ENCODE results near the gene ASXL3. TPM values are rescaled to one million over a fixed set of nuclear protein-coding genes. Genes with fewer than 3 reads are reported as not detected.

Gene ASXL3
- total RNA-seq = 1.5 TPM
- long read RNA-seq, partial matches to known transcripts = 0 of 1 reads
- long read RNA-seq, other reads (novel, unspliced or antisense) = 1 of 1 reads

- DNase-seq (ENCODE audit: low spot score) = no peak
These were observed at the start of gene ASXL3 for GRCh38 chr18:33577685-33578517. ASXL3 (plus strand) TSS chr18:33578219; CDS start chr18:33578632, 413 bp downstream.

DNA sequence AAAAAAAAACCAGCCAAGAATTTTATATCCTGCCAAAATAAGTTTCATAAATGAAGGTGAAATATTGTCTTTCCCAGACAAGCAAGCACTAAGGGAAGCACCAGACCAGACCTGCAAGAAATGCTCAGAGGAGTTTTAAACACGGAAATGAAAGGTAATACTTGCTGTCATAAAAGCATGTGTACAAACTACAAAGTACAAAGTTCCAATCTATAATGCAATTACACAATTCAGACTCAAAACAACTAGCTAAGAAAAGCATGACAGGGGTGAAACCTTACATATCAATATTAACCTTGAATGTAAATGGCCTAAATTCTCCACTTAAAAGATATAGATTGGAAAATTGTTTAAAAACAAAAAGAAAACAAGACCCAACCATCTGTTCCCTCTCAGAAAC lies 45.0 kb upstream of the ASXL3 start:
- DNase-seq (ENCODE audit: low spot score) = no peak

DNA sequence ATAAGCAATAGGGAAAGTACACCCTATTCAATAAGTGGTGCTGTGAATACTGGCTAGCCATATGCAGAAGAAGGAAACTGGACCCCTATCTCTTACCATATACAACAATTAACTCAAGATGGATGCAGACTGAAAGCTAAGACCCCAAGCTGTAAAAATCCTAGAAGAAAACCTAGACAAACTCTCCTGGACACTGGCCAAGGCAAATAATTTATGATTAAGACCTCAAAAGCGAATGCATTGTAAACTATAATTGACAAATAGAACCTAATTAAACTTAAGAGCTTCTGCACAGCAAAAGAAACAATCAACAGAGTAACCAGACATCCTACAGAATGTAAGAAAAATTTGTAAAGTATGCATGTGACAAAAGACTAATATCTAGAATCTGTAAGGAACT lies 41.1 kb upstream of the ASXL3 start:
- DNase-seq (ENCODE audit: low spot score) = no peak

GRCh38 chr18:33538418-33539042 lies 39.5 kb upstream of the ASXL3 start:
- no peak for DNase-seq (ENCODE audit: low spot score)

GRCh38 chr18:33540392-33540791 lies 37.6 kb upstream of the ASXL3 start:
- DNase-seq (ENCODE audit: low spot score) = no peak

DNA sequence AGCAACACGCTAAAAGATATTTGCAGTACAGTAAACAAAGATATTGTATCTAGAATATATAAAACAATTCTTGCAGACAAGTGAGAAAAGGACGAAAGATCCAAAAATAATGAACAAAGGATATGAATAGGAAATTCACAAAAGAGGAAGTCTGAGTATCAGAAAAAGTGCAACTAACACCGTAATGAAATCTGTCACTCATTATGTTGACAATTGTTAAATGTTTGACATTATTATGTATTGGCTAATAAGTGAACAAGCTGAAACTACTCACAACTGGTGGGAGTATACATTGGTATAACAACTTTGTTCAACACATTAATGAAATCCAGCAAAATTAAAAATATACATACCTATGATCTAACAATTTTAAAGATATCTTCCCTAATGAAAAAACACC lies 36.7 kb upstream of the ASXL3 start:
- DNase-seq (ENCODE audit: low spot score) = no peak

- DNase-seq (ENCODE audit: low spot score) = no peak
These were observed 21.2 kb upstream of the ASXL3 start for GRCh38 chr18:33556846-33557245.

GRCh38 chr18:33557706-33558105 lies 20.3 kb upstream of the ASXL3 start:
- no peak for DNase-seq (ENCODE audit: low spot score)

- DNase-seq (ENCODE audit: low spot score) = no peak
These were observed 19.5 kb upstream of the ASXL3 start for GRCh38 chr18:33558529-33558928.

DNA sequence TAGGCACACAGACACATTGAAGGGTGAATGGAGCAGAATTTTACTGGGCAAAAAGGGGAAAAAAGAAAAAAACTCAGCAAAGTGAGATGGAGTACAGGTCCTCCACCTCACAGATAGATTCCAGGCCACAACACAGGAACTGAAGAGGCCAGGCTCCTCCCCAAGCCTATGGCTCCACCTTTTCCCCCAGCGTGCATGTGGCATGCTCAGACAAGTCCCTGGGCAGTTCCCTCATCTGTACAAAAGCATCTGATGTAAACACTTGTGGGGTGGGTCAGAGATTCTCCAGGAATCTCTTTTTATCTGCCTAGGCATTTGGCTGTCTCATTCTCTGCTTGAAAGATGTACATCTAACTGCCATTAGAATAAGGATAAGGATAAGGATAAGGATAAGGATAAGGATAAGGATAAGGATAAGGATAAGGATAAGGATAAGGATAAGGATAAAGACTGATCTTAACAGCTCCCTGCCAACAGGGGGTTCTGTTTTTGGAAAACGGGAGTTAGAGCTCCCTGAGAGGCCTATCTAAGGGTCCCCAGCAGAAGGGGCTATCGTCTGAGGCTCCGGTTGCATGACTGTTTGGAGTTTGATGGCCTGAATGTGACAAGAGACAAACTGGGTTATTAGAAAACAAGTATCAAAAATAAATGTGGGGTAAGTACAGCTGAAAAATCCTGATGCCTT lies 17.2 kb upstream of the ASXL3 start:
- DNase-seq (ENCODE audit: low spot score) = no peak

DNA sequence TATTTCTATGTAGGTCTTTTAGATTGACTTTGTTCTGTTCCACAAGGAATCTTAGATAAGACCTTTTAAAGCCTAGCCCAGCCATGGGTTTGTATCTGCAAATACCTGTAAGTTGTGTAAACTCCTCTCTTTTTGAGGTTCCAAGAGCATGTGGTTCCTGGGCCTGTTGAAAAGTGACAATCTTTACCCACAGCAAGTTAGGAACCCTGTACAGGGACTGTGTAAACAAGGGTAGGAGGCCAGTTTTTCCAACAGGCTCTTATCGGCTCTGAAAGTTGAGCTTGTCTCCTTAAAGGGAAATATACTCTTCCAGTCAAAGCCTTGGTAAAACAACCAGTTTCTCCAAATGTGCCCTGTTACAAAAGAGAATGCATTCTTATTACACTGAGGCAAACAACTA lies 15.3 kb upstream of the ASXL3 start:
- DNase-seq (ENCODE audit: low spot score) = no peak

DNA sequence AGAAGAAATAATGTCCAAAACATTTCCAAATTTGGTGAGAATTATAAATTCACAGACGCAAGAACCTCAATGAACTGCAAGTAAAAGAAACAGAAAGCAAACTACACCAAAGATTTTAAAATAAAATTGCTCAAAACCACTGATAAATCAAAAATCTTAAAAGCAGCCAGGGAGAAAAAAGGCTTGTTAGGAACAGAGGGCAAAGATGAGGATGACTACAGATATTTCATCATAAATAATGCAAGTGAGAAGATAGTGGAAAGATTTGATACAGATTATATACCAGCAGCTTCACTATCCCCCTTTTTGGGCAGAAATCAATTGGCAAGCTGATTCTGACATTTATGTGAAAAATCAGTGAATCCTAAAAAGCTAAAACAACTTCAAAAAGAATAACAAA lies 10.3 kb upstream of the ASXL3 start:
- DNase-seq (ENCODE audit: low spot score) = no peak

DNA sequence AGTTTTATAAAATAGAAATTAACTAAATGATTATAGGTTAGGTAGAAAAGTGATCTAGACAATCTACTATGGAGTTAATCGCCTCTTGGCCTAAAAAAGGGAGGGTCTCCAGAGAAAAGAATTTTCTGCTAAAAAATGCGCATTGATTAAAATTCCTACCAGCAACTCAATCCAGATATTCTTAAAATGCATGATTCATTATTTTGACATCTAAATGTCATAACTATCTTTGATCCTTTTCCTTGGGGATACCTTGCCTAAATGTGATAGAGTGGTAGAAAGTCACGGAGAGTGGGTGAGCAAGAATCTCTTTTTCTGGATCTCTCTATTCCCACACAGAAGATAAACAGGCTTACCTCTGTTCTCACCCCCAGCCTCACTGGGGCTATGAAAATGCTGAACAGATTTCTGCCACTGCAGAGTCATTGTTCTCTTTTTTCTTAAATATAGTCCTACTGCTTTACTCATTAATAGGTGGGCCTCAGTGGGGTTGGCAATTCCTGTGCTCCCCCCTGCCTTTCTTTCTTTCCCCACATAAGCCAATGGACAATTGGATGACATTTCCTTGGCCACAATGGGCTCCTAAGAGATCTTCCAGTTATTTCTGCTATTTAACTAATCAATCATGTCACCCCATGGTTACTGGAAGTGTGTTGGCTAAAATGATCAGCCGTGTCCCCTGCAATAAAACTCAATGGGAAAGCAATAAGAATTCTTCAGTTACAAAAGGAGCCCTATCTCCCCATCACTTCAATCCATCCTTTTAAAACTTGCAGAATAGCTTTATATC lies 5.8 kb upstream of the ASXL3 start:
- no peak for DNase-seq (ENCODE audit: low spot score)

DNA sequence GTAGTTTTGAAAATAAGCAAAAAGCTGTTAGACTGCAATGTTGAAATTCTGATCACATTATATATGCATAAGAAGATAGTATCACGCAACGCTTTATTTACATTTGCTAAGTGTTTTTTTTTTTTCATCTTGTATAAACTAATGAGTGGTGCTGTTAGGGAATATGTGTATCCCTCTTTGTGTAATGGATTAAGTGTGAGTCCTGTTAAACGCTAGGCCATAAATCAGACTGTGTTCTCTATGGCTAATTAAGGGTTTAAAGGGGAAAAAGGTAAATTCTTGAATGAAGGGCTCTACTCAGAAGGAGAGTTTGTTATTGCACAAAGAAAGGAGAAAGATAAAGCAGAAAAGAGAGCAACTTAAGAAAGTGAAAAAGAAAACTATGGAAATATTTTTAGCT lies 4.8 kb upstream of the ASXL3 start:
- DNase-seq (ENCODE audit: low spot score) = no peak

DNA sequence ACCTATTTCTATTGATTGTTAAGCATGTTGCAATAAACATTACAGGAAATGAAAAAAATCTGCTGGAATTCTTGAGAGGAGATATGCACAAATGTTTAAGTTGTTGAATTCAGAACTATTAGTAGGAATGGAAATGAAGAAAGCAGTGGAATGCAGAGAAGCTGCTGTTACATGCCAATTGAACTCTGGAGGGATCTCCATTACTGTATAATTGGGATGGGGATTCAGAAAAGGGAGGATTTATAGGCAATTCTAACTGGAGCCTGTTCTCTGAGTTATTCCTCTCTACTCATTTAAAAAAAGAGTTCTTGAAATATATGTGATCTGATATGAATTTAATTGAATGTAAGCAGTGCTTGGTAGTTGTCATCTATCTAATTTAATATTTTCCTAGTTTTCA lies 2.6 kb upstream of the ASXL3 start:
- DNase-seq (ENCODE audit: low spot score) = no peak

- no peak for DNase-seq (ENCODE audit: low spot score)
These were observed 896 bp upstream of the ASXL3 start for GRCh38 chr18:33576999-33577646.

- no peak for DNase-seq (ENCODE audit: low spot score)
These were observed 714 bp downstream of the ASXL3 start for GRCh38 chr18:33578518-33579348.

DNA sequence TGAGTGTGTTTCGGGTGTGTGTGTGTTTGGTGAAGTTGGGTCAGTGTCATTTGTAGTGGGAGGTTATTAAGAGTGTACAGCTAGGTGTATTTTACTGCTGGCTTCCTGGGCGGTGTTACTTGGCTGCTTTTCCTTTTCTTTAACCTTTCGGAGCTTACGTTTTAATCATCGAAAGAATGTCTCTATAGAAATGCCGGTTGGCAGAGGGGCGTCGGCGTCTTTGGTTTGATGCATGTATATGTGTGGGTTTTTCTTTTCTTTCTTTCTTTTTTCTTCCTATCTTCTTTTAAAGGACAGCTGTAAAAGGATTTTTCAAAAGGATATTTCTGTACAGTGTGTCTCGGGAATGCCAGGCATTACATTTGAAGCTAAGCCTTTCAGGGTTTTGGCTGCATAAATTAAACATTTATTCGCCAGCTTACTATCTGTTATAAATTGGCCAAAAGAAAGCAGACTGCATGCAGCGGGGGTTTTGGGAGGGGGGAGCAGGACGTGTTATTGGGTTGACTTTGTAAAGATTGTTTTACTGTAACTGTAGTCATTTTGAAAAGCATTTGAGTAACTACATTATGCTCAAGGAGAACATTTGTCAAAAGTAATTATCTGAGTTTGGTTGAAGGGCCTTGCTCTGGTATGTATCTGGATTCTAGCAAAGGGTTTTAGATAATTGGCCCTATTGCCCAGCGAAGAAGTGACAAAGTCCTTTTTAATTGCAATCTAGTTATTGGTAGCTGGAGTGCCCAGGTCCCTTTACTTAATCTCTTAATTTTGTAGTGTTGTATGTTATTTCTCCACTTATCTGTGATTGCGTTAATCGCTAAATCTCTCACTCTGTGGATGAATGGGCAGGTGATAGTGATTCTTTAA lies 1.6 kb downstream of the ASXL3 start:
- no peak for DNase-seq (ENCODE audit: low spot score)

DNA sequence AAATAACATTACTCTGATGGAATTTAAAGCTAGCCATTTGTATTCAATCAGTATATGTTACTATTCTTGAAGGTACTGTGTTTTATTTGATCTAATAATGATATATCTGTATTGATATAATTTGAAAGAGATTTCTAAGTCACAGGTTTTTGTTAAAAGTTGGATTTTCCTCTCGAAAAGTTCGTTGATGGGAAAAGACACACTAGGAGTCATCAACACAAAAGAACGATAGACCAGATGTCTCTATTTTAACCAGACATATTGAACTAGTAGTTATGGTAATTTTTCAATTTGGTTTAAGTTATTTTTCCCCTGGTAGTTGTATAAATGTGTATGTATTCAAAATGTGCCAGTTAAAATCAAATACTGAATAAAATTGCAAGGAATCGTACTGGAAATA lies 2.5 kb downstream of the ASXL3 start:
- no peak for DNase-seq (ENCODE audit: low spot score)
